Spleen (tissue), 7 donors: ENCODE results near the gene MOB3C.
A peak's percentile ranks its signal among the peaks of the same experiment; 100 is the strongest.

Experiments
- POLR2A ChIP-seq, 3 donors: fragments of 450-650 bp; IDR thresholded peaks; one replicate each; pipeline ENCODE4 v1.5.1; 2017; ENCODE audit warnings: antibody characterized with exemption in 3 of 3, mild to moderate bottlenecking in 1 of 3
- POLR2AphosphoS5 ChIP-seq, 3 donors: sonication (generic); formaldehyde crosslinking; IDR thresholded peaks; one replicate each; pipeline ENCODE4 v1.5.1; 2017; ENCODE audit warnings: antibody characterized with exemption in 3 of 3
- TF ChIP-seq, protein P1 (sequence below), 11 experiments: fragments of 200-600 bp in 7 of 11; fragments of 450-650 bp in 4 of 11; sonication (generic) in 4 of 11; IDR thresholded peaks in 8 of 11; conservative IDR thresholded peaks in 3 of 11; 1 replicate in 7 of 11; 2 replicates in 4 of 11; pipeline versions ENCODE4 v1.4.0 to v1.8.0; 2016 to 2021; ENCODE audit warnings: antibody characterized with exemption in 11 of 11, inconsistent platforms in 4 of 11, mild to moderate bottlenecking in 1 of 11
- donor health status: DM: no; HTN: no; CAD: no; lungs with moderate emphysema.
- donor health status: DM: no; HTN: no; CAD: no.
- donor health status: DM: no; HTN: no; CAD: no.

DNA sequence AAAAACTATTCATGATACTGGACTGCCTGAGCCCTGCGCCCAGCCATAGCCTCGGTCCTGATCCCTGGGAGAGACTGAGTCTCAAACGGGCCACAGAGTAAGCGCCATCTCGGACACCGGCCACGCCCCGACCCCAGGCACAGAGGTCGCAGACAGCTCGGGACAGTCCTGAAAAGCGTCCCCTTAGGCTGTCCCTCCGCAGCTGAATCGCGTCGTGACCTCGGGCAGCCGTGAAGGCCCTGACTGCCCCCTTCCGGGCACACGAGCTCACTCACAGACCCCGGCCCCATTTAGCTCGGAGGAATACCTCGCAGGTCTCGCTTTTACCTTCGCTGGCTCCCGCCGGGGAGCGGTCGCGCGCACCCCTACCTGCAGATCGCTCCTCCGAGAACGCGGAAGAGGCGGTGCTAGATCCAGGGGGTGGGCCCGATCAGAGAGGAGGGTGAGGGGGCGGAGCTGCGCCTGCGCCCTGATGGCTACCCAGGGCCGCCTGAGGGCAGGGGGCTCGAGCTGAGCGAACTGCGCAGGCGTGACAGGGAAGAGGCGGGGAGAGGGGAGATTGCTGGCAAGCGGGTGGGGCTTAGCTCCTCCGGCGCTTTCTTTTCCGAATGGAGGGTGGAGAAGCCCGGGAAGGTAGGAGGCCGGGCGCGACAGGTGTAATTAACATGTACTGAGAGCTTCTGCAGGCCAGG, 12.6 kb downstream of the MOB3C start, which contains the start of gene MKNK1:
- TF ChIP-seq POLR2A (IDR thresholded peaks at IDR 0.05) = peak in 2 of 3 donors; percentile 59 to 85
- TF ChIP-seq, protein P1, sequence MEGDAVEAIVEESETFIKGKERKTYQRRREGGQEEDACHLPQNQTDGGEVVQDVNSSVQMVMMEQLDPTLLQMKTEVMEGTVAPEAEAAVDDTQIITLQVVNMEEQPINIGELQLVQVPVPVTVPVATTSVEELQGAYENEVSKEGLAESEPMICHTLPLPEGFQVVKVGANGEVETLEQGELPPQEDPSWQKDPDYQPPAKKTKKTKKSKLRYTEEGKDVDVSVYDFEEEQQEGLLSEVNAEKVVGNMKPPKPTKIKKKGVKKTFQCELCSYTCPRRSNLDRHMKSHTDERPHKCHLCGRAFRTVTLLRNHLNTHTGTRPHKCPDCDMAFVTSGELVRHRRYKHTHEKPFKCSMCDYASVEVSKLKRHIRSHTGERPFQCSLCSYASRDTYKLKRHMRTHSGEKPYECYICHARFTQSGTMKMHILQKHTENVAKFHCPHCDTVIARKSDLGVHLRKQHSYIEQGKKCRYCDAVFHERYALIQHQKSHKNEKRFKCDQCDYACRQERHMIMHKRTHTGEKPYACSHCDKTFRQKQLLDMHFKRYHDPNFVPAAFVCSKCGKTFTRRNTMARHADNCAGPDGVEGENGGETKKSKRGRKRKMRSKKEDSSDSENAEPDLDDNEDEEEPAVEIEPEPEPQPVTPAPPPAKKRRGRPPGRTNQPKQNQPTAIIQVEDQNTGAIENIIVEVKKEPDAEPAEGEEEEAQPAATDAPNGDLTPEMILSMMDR (IDR thresholded peaks at IDR 0.05 in 8 of 11, conservative IDR thresholded peaks at IDR 0.05 in 3 of 11) = peak in 5 of 11 experiments; percentile 16 to 38 (median 29)
- peak; percentile 99 for TF ChIP-seq POLR2AphosphoS5 (IDR thresholded peaks at IDR 0.05)
